ENCODE measurements around the gene CPA5.

The CPA5 gene

DNA sequence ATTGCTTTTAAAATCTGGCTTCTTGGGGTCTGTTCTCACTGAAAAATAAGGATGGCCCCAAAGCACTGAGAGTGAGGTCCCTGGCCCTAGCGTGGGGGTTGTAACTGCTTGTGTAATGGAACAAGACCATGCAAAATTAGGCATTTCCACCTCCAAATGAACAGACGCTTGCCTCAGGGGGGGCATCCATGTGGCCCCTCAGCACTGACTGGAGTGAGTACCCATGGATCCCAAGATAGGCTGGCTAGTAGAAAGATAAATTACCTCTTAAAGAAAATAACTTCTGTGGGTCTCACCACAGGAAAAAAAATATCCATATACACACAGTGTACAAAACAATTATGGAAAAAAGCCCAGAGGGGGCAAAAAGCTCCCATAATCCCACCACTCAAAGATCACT, 20.5 kb downstream of the CPA5 start:
- H3K27ac ChIP-seq (ENCODE audit: low read length) = no peak overlapping the region
- no peak overlapping the region for H2AFZ ChIP-seq (ENCODE audit: low read depth, low read length)
- no peaks in the 10 kb centered on the region for H3K27me3 ChIP-seq (ENCODE audit: insufficient read depth, low read length, poor library complexity)
- H3K4me3 ChIP-seq (ENCODE audit: low read depth in 1 of 2, low read length in 2 of 2) = no peak overlapping the region
- no peak for DNase-seq
- H3K36me3 ChIP-seq (ENCODE audit: insufficient read depth, low read length) = no peaks in the 10 kb centered on the region
- no peak for TF ChIP-seq EZH2 (IDR thresholded peaks at IDR 0.05; ENCODE audit: borderline replicate concordance, low read depth, low read length, severe bottlenecking)
- TF ChIP-seq, protein P1, sequence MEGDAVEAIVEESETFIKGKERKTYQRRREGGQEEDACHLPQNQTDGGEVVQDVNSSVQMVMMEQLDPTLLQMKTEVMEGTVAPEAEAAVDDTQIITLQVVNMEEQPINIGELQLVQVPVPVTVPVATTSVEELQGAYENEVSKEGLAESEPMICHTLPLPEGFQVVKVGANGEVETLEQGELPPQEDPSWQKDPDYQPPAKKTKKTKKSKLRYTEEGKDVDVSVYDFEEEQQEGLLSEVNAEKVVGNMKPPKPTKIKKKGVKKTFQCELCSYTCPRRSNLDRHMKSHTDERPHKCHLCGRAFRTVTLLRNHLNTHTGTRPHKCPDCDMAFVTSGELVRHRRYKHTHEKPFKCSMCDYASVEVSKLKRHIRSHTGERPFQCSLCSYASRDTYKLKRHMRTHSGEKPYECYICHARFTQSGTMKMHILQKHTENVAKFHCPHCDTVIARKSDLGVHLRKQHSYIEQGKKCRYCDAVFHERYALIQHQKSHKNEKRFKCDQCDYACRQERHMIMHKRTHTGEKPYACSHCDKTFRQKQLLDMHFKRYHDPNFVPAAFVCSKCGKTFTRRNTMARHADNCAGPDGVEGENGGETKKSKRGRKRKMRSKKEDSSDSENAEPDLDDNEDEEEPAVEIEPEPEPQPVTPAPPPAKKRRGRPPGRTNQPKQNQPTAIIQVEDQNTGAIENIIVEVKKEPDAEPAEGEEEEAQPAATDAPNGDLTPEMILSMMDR (IDR thresholded peaks at IDR 0.05; ENCODE audit: borderline replicate concordance, extremely low read depth, low read length, poor library complexity, severe bottlenecking) = no peak
- H3K4me1 ChIP-seq (ENCODE audit: insufficient read depth, low read length) = no peaks in the 10 kb centered on the region
- no peak for ATAC-seq (ENCODE audit: insufficient read depth, low read depth)
- no peaks in the 10 kb centered on the region for H4K20me1 ChIP-seq (ENCODE audit: insufficient read depth, low read length)
- H3K9ac ChIP-seq (ENCODE audit: low read depth, low read length) = no peak overlapping the region
- H3K9me3 ChIP-seq (ENCODE audit: insufficient read depth, low read length, severe bottlenecking) = peaks cover 4% of the 10 kb centered on the region
- H3K4me2 ChIP-seq (ENCODE audit: insufficient read depth, low read length) = no peak overlapping the region
- H3K79me2 ChIP-seq (ENCODE audit: insufficient read depth, low read length) = no peaks in the 10 kb centered on the region

DNA sequence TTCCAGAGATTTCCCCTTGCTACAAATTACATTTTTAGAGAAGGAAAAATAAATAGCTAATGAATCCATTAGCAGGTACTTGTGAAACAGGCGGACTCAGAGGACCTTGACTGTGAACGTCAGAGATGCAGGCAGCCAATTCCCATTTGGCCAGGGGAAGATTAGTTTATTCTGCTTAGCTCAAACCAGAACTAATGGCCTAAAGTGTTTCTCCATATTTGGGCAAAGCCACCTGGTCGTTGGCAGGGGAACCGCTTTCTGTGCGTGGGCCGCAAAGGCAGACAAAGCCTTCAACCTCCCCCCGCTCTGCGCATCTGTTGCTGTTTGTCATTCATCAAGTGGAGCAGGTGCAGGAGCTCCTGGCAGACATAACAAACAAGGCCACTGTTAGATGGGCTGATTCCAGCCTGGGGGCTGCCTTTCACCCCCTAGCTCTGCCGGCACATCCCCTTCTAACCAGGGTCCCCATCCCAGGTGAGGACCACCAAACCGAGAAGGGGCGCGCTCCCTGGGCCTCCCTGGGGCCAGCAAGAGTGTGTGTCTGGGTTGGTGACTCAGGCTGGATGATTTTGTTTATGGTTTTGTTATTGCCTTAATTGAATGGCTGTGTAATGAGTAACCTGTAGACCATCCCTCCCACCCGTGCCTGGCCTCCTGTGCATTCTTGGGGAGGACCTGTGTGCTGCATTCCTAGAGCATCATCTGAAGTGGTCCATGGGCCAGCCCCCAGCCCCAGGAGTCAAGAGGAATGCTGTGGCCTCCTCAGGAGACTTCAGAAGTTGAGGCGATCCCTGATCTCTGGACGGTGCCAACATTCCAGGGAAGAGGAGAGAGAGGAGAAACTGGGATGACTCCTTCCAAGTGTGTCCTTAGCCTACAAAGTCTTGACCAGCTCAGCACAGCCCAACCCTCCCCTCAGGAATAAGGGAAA, 21.2 kb downstream of the CPA5 start:
- DNase-seq = no peak
- H3K79me2 ChIP-seq (ENCODE audit: insufficient read depth, low read length) = no peaks in the 10 kb centered on the region
- H3K9ac ChIP-seq (ENCODE audit: low read depth, low read length) = no peak overlapping the region
- no peaks in the 10 kb centered on the region for H3K4me1 ChIP-seq (ENCODE audit: insufficient read depth, low read length)
- no peaks in the 10 kb centered on the region for H3K36me3 ChIP-seq (ENCODE audit: insufficient read depth, low read length)
- H3K9me3 ChIP-seq (ENCODE audit: insufficient read depth, low read length, severe bottlenecking) = no peaks in the 10 kb centered on the region
- no peak overlapping the region for H3K4me3 ChIP-seq (ENCODE audit: low read depth in 1 of 2, low read length in 2 of 2)
- H3K27me3 ChIP-seq (ENCODE audit: insufficient read depth, low read length, poor library complexity) = no peaks in the 10 kb centered on the region
- TF ChIP-seq, protein P1 (IDR thresholded peaks at IDR 0.05; ENCODE audit: borderline replicate concordance, extremely low read depth, low read length, poor library complexity, severe bottlenecking) = no peak
- no peak for TF ChIP-seq EZH2 (IDR thresholded peaks at IDR 0.05; ENCODE audit: borderline replicate concordance, low read depth, low read length, severe bottlenecking)
- no peaks in the 10 kb centered on the region for H4K20me1 ChIP-seq (ENCODE audit: insufficient read depth, low read length)
- H2AFZ ChIP-seq (ENCODE audit: low read depth, low read length) = no peak overlapping the region
- ATAC-seq (ENCODE audit: insufficient read depth, low read depth) = no peak
- no peak overlapping the region for H3K27ac ChIP-seq (ENCODE audit: low read length)
- H3K4me2 ChIP-seq (ENCODE audit: insufficient read depth, low read length) = no peak overlapping the region

- TF ChIP-seq, protein P1 (IDR thresholded peaks at IDR 0.05; ENCODE audit: borderline replicate concordance, extremely low read depth, low read length, poor library complexity, severe bottlenecking) = no peak
- TF ChIP-seq EZH2 (IDR thresholded peaks at IDR 0.05; ENCODE audit: borderline replicate concordance, low read depth, low read length, severe bottlenecking) = no peak
- Histone ChIP-seq H3K27me3 (ENCODE audit: insufficient read depth, low read length, poor library complexity) (no peaks in the 10 kb centered on the region), H2AFZ (ENCODE audit: low read depth, low read length) (no peak overlapping the region), H3K36me3 (ENCODE audit: insufficient read depth, low read length) (no peaks in the 10 kb centered on the region), H3K9ac (ENCODE audit: low read depth, low read length) (no peak overlapping the region), H3K4me2 (ENCODE audit: insufficient read depth, low read length) (no peak overlapping the region), H3K27ac (ENCODE audit: low read length) (no peak overlapping the region), H3K9me3 (ENCODE audit: insufficient read depth, low read length, severe bottlenecking) (no peaks in the 10 kb centered on the region), H3K4me3 (ENCODE audit: low read depth in 1 of 2, low read length in 2 of 2) (no peak overlapping the region), H3K4me1 (ENCODE audit: insufficient read depth, low read length) (no peaks in the 10 kb centered on the region), H3K79me2 (ENCODE audit: insufficient read depth, low read length) (no peaks in the 10 kb centered on the region), H4K20me1 (ENCODE audit: insufficient read depth, low read length) (no peaks in the 10 kb centered on the region)
- no peak for DNase-seq
- ATAC-seq (ENCODE audit: insufficient read depth, low read depth) = no peak
Observed at GRCh38 chr7:130366564-130366963, 21.9 kb downstream of the CPA5 start.
